GM18873 (cell line): ENCODE measurements around the gene TSEN2.
A peak's percentile ranks its signal among the peaks of the same experiment; 100 is the strongest.
"Not testable (repeated sequence)": the region's sequence is repeated elsewhere in the genome, so short reads cannot be mapped to it uniquely, and the experiment has no call there.

Source experiments
- ATAC-seq: cut with Tn5 transposase; IDR thresholded peaks from one replicate; pipeline ENCODE4 v1.9.1; 2021; ENCODE audit warnings: mild to moderate bottlenecking, moderate library complexity, moderate number of reproducible peaks; ENCODE audit not compliant: unreplicated experiment, low FRiP score

TSEN2 gene

GRCh38 chr3:12484198-12484982 is at the start of gene TSEN2:
TSEN2 (plus strand) TSS chr3:12484480; CDS start chr3:12489801, 5,321 bp downstream.
- peak; percentile 91 for ATAC-seq

DNA sequence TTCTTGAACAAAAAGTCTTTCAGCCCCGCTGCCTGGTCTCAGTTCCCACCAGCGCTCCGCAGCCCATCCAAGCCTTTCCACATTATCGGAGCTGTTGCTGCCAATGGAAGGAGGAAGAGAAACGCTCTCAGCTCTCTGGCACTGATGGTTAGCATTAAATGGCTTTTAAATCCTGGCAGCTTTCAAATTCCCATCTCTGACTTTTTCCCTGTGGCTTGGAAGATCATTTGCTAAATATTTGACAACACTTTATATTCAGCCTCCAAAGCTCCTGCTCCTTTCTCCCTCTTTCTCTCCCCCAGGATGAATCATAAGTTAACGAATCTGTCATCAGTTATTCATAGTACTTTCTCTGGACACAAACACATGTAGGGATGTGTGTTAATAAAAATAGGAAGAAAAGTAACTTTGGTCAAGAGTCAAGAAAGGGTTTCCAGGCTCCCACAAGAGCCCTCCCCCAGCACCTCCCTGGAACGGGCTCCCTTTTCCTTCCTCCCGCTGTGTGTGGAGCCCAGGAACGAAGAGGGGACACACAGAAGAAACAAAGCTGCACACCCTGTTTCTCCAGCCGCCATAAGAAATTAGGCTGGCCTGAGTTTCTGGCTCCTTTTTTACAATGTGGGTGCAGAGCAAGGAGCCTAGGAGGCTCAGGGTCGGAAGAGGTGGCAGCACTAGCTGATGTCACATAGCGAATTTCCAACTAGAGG is 47.6 kb upstream of the TSEN2 start:
- ATAC-seq: no peak

GRCh38 chr3:12437221-12437605 is 47.1 kb upstream of the TSEN2 start:
- no peak for ATAC-seq

GRCh38 chr3:12437861-12438260 is 46.4 kb upstream of the TSEN2 start:
- ATAC-seq: no peak

- ATAC-seq: no peak
Observed at GRCh38 chr3:12438318-12438717, 46.0 kb upstream of the TSEN2 start.

GRCh38 chr3:12439161-12439940 is 44.9 kb upstream of the TSEN2 start:
- no peak for ATAC-seq

- no peak for ATAC-seq
Observed at GRCh38 chr3:12440927-12441714, 43.2 kb upstream of the TSEN2 start.

DNA sequence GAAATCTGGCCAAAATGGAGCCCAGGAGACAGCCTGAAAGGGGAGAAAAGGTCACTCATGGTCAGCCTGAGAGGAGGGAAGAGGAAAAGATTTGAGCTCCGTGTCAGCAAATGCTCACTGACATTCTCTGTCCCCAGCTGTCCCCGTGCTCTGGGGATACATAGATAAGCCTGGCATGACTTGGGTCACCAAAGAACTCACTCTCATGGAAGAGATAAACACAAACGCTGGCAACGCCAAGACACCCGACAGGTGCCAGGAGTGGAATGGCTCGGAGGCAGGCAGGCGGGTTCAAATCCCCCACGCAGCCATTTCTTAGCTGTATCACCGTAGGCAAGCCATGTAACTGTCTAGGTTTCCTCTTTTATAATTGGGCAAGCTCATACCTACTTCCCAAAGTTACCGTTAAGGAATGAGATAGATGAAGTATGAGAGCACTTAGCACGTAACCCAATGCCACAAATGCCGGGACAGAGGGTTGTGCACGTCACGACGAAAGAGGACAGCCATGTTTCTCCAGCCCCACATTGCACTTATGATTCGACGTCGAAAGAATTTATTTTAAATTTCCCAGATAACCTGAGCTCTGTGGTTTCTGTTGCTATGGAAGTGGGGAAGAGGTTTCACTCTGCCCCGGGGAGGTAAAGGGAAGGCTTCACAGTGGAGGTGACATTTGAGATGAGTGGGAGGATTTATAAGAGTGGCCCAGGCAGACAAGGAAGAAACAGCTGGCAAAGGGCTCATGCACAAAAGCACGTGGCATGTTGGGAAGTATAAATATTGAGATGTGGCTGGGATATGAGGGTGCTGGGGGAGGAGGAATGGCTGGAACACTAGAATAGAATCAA is 41.4 kb upstream of the TSEN2 start:
- ATAC-seq: no peak

DNA sequence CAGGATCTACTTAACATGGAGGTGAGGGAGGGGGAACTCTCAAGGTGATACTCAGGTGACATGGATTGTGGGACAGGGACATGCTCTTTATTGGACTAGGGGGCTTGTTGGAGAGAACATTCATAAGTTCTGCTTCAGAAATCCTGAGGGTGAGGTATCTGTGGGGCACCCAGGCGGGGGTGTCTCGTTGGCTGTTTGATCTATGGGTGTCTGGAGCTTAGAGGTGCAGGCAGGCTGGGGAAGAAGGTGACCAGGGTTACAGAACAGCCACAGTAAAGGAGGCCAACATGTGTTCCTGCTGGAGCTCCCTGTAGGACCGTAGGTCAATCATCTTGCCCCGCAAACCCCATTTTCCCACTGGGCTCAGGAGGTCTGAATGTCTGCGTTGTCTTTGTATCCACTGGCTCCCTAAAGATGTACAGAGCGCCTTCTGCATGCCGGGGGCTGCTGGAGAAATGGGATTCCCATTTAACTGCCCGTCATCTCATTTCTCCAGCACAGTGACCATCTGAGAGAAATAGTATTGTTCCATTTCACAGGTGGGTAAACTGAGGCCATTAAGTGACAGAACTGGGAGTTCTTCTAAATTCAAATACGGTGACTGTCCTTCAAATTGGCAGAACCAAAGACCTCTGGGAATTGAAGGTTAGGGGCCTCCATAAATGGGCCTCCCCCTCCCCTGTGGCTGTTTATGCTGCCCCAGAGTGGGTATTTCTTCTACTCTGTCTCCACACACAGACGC is 40.3 kb upstream of the TSEN2 start:
- no peak for ATAC-seq

- no peak for ATAC-seq
Observed at GRCh38 chr3:12444582-12445471, 39.5 kb upstream of the TSEN2 start.

DNA sequence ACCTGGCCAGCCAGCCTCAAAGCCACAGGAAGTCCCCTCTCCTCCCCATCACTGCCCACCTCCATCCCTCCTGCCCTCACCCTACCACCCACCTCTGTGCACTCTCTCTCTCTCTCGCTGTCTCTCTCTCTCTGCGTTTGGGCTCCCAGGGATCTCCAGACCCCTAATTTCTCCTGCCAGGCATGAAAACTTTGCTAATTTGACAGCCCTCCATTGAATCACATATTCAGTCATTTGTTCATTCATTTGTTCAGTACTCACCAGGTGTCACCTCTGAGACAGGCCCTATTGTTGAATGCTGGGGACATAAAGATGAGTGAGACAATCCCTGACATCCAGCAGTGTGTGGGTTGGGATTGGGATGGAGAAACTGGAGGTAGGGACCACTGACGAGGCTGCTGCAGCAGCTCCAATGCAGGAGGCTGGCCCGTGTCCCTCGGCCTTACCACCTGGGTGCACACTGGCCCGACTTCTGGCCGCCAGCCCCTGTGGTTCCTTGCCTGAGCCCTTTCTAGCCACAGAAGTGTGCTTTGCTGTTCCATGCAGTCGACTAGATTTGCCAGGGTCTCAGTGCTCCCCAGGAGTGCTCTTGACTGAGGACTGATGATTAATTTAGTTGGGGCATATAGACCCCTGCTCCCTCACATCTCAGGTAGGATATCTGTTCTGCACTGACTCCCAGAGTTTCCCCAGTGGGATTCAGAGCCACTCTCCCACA is 38.6 kb upstream of the TSEN2 start:
- no peak for ATAC-seq

DNA sequence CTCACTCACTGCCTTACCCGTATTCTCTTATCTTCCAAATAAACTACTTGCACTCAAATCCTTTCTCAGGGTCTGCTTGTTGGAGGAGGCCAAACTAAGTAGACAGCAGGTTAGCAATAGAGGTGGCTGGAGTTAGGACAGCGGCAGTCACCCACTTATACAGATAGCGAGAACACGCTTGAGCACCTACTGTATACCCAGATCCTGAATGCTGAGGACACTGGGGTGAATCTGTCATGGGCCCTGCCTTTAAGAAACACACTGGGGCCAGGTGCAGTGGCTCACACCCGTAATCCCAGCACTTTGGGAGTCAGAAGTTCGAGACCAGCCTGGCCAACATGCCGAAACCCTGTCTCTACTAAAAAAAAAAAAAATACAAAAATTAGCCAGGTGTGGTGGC is 38.0 kb upstream of the TSEN2 start:
- ATAC-seq: no peak

- ATAC-seq: no peak
Observed at GRCh38 chr3:12447075-12447474, 37.2 kb upstream of the TSEN2 start.

DNA sequence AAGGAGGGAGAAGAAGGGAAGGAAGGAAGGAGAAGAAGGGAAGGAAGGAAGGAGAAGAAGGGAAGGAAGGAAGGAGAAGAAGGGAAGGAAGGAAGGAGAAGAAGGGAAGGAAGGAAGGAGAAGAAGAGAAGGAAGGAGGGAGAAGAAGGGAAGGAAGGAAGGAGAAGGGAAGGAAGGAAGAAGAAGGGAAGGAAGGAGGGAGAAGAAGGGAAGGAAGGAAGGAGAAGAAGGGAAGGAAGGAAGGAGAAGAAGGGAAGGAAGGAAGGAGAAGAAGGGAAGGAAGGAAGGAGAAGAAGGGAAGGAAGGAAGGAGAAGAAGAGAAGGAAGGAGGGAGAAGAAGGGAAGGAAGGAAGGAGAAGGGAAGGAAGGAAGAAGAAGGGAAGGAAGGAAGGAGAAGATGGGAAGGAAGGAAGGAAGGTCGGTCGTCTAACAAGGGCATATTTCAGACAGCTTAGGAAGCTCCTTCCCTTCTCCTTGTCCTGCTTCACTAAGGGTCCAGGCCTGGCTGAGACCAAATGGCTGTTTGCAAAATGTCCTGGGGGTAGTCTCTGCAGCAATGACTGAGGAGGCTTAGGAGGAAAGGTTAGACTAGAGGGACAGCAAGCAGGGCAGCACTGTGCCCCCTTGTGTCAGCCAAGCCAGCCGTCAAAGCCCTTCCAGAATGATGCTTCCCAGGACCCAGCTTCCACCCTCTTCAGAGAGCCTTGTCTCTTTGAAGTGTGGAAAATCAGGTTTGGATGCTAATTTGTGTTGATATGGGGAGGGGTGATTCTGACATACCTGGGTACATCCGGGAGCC is 35.7 kb upstream of the TSEN2 start:
- ATAC-seq: not testable (repeated sequence)

GRCh38 chr3:12449889-12450682 is 34.2 kb upstream of the TSEN2 start:
- ATAC-seq: no peak

- ATAC-seq: no peak
Observed at GRCh38 chr3:12451481-12451880, 32.8 kb upstream of the TSEN2 start.
